MM.1S (cell line): ENCODE results near the gene CDK16.

Experiments
- DNase-seq: peaks from one replicate; pipeline ENCODE4 v3.0.0-alpha.2; 2015
- H2AFZ ChIP-seq: fragments of 300-600 bp; sonication (generic); 2 replicates; pipeline ENCODE4 v1.6.0; 2016; ENCODE audit warnings: antibody characterized with exemption, low read length
- H3F3A ChIP-seq: fragments of 300-600 bp; sonication (generic); 2 replicates; pipeline ENCODE4 v1.6.1; 2016; ENCODE audit warnings: mild to moderate bottlenecking, antibody characterized with exemption, low read length, moderate library complexity, mixed read lengths; ENCODE audit not compliant: insufficient read depth
- H3K27ac ChIP-seq: fragments of 300-600 bp; sonication (generic); 2 replicates; pipeline ENCODE4 v1.5.1; 2016; ENCODE audit warnings: mild to moderate bottlenecking, low read length
- H3K27me3 ChIP-seq: fragments of 300-600 bp; sonication (generic); replicated peaks from 2 replicates; pipeline ENCODE4 v1.6.0; 2016; ENCODE audit warnings: low read length; ENCODE audit not compliant: insufficient read depth
- H3K36me3 ChIP-seq: fragments of 300-600 bp; sonication (generic); replicated peaks from 2 replicates; pipeline ENCODE4 v1.6.1; 2016; ENCODE audit warnings: mild to moderate bottlenecking, low read length, mixed read lengths; ENCODE audit not compliant: insufficient read depth
- H3K4me1 ChIP-seq: fragments of 300-600 bp; sonication (generic); 2 replicates; pipeline ENCODE4 v1.6.1; 2016; ENCODE audit warnings: low read length, mixed read lengths
- H3K4me2 ChIP-seq: fragments of 300-600 bp; sonication (generic); 2 replicates; pipeline ENCODE4 v1.6.0; 2016; ENCODE audit warnings: low read depth, low read length
- H3K4me3 ChIP-seq: fragments of 300-600 bp; sonication (generic); 2 replicates; pipeline ENCODE4 v1.5.1; 2016; ENCODE audit warnings: low read length, mixed read lengths
- H3K79me2 ChIP-seq: fragments of 300-600 bp; sonication (generic); 2 replicates; pipeline ENCODE4 v1.6.1; 2016; ENCODE audit warnings: mixed run types, low read length, mixed read lengths
- H3K9ac ChIP-seq: fragments of 300-600 bp; sonication (generic); 2 replicates; pipeline ENCODE4 v1.6.1; 2016; ENCODE audit warnings: low read length, mixed read lengths
- H3K9me2 ChIP-seq: fragments of 300-600 bp; sonication (generic); replicated peaks from 2 replicates; pipeline ENCODE4 v1.6.1; 2016; ENCODE audit warnings: mild to moderate bottlenecking, low read length, mixed read lengths; ENCODE audit not compliant: insufficient read depth
- H3K9me3 ChIP-seq: fragments of 300-600 bp; sonication (generic); replicated peaks from 2 replicates; pipeline ENCODE4 v1.6.1; 2016; ENCODE audit warnings: mild to moderate bottlenecking, low read length, mixed read lengths; ENCODE audit not compliant: insufficient read depth
- H4K20me1 ChIP-seq: fragments of 300-600 bp; sonication (generic); 2 replicates; pipeline ENCODE4 v1.6.1; 2016; ENCODE audit warnings: mild to moderate bottlenecking, low read length, moderate library complexity, mixed read lengths; ENCODE audit not compliant: insufficient read depth
- CTCF ChIP-seq: fragments of 300-600 bp; sonication (generic); IDR thresholded peaks from 2 replicates; pipeline ENCODE4 v1.5.1; 2016; ENCODE audit warnings: antibody characterized with exemption, low read length, mixed read lengths
- EZH2 ChIP-seq: fragments of 300-600 bp; sonication (generic); optimal IDR thresholded peaks from 2 replicates; pipeline ENCODE3; 2017; ENCODE audit warnings: low read depth, mild to moderate bottlenecking, antibody characterized with exemption, low read length, mixed read lengths
- EZH2phosphoT487 ChIP-seq: fragments of 300-600 bp; sonication (generic); IDR thresholded peaks from 2 replicates; pipeline ENCODE4 v1.6.1; 2018; ENCODE audit warnings: antibody characterized with exemption, low read length

CDK16 gene

GRCh38 chrX:47240619-47241018 lies 22.1 kb downstream of the CDK16 start:
- Histone ChIP-seq H3K4me3 (no peak overlapping the region), H3K4me2 (no peak overlapping the region), H4K20me1 (no peaks in the 10 kb centered on the region), H3K9me2 (no peaks in the 10 kb centered on the region), H3K27ac (no peak overlapping the region), H3K4me1 (no peaks in the 10 kb centered on the region), H3K27me3 (no peaks in the 10 kb centered on the region), H3F3A (no peaks in the 10 kb centered on the region), H3K9ac (no peak overlapping the region), H2AFZ (no peak overlapping the region), H3K36me3 (no peaks in the 10 kb centered on the region), H3K79me2 (no peaks in the 10 kb centered on the region), H3K9me3 (no peaks in the 10 kb centered on the region)
- DNase-seq: no peak
- TF ChIP-seq CTCF: no peak
- no peak for TF ChIP-seq EZH2
- TF ChIP-seq EZH2phosphoT487: no peak

GRCh38 chrX:47241201-47242011 lies 22.9 kb downstream of the CDK16 start:
- no peaks in the 10 kb centered on the region for H3K79me2 ChIP-seq
- H4K20me1 ChIP-seq: no peaks in the 10 kb centered on the region
- no peak for TF ChIP-seq EZH2
- TF ChIP-seq EZH2phosphoT487: no peak
- H3K4me1 ChIP-seq: no peaks in the 10 kb centered on the region
- H3K27ac ChIP-seq: no peak overlapping the region
- H2AFZ ChIP-seq: no peak overlapping the region
- H3K9ac ChIP-seq: no peak overlapping the region
- H3K4me3 ChIP-seq: no peak overlapping the region
- no peaks in the 10 kb centered on the region for H3K27me3 ChIP-seq
- DNase-seq: no peak
- no peaks in the 10 kb centered on the region for H3F3A ChIP-seq
- no peaks in the 10 kb centered on the region for H3K36me3 ChIP-seq
- H3K9me2 ChIP-seq: no peaks in the 10 kb centered on the region
- no peaks in the 10 kb centered on the region for H3K9me3 ChIP-seq
- no peak overlapping the region for H3K4me2 ChIP-seq

- Histone ChIP-seq H3K27me3 (no peaks in the 10 kb centered on the region), H3K4me2 (no peak overlapping the region), H3K4me3 (no peak overlapping the region), H2AFZ (no peak overlapping the region), H3K4me1 (no peaks in the 10 kb centered on the region), H3K79me2 (no peaks in the 10 kb centered on the region), H3K36me3 (no peaks in the 10 kb centered on the region), H3K27ac (no peak overlapping the region), H3F3A (no peaks in the 10 kb centered on the region), H4K20me1 (no peaks in the 10 kb centered on the region), H3K9ac (no peak overlapping the region), H3K9me3 (no peaks in the 10 kb centered on the region), H3K9me2 (no peaks in the 10 kb centered on the region)
- no peak for DNase-seq
- TF ChIP-seq CTCF: no peak
- no peak for TF ChIP-seq EZH2
- TF ChIP-seq EZH2phosphoT487: no peak
Measured at GRCh38 chrX:47242321-47242720, 23.8 kb downstream of the CDK16 start.

GRCh38 chrX:47243351-47243750 lies 24.9 kb downstream of the CDK16 start:
- H3K4me1 ChIP-seq: no peaks in the 10 kb centered on the region
- H3K9ac ChIP-seq: no peak overlapping the region
- no peak overlapping the region for H3K27ac ChIP-seq
- H3K9me2 ChIP-seq: no peaks in the 10 kb centered on the region
- no peaks in the 10 kb centered on the region for H3K79me2 ChIP-seq
- H3F3A ChIP-seq: no peaks in the 10 kb centered on the region
- DNase-seq: no peak
- no peak overlapping the region for H3K4me3 ChIP-seq
- TF ChIP-seq CTCF (no peak), EZH2 (no peak), EZH2phosphoT487 (no peak)
- no peaks in the 10 kb centered on the region for H4K20me1 ChIP-seq
- no peaks in the 10 kb centered on the region for H3K27me3 ChIP-seq
- no peaks in the 10 kb centered on the region for H3K9me3 ChIP-seq
- no peak overlapping the region for H2AFZ ChIP-seq
- H3K36me3 ChIP-seq: no peaks in the 10 kb centered on the region
- H3K4me2 ChIP-seq: no peak overlapping the region
